Endothelial cell of umbilical vein (primary cell): Measurements from ENCODE around the gene CBLL1.

Source experiments
- POLR2AphosphoS5 ChIP-seq: IDR thresholded peaks from 2 replicates; pipeline ENCODE4 v1.6.1; 2012; ENCODE audit warnings: low read depth, mild to moderate bottlenecking, control low read depth, low read length, moderate library complexity; ENCODE audit not compliant: insufficient read depth
- TF ChIP-seq, protein P1 (sequence below), 2 donors: IDR thresholded peaks; 1 replicate in 1 of 2; 2 replicates in 1 of 2; pipeline ENCODE4 v1.5.1; 2011; ENCODE audit warnings: low read length in 2 of 2, mild to moderate bottlenecking in 2 of 2, moderate library complexity in 2 of 2, control low read depth in 1 of 2, inconsistent platforms in 1 of 2, low read depth in 1 of 2; ENCODE audit not compliant: insufficient read depth in 1 of 2; ENCODE audit errors: extremely low read depth in 1 of 2

DNA sequence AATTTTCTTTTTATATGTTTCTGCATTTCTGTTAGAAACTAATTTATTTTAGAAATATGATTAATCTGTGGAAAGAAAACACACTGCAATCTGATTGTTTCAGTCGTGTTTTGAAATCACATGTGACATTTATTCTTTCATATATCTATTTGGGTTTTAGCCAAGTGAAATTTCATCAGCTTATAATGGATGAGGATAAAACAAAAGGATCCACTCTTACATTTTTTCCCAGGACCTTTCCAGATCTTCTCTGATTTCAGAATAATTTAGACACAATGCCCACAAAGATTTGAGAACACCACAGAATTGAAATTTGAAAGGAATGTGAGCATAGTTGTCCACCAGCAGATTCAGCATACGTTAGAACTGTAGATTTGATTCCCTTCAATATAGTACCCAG lies 29.1 kb downstream of the CBLL1 start:
- TF ChIP-seq, protein P1, sequence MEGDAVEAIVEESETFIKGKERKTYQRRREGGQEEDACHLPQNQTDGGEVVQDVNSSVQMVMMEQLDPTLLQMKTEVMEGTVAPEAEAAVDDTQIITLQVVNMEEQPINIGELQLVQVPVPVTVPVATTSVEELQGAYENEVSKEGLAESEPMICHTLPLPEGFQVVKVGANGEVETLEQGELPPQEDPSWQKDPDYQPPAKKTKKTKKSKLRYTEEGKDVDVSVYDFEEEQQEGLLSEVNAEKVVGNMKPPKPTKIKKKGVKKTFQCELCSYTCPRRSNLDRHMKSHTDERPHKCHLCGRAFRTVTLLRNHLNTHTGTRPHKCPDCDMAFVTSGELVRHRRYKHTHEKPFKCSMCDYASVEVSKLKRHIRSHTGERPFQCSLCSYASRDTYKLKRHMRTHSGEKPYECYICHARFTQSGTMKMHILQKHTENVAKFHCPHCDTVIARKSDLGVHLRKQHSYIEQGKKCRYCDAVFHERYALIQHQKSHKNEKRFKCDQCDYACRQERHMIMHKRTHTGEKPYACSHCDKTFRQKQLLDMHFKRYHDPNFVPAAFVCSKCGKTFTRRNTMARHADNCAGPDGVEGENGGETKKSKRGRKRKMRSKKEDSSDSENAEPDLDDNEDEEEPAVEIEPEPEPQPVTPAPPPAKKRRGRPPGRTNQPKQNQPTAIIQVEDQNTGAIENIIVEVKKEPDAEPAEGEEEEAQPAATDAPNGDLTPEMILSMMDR (IDR thresholded peaks at IDR 0.05; ENCODE audit: extremely low read depth in 1 of 2, insufficient read depth in 1 of 2, low read depth in 1 of 2, low read length in 2 of 2): no peak
- no peak for TF ChIP-seq POLR2AphosphoS5
